Endothelial cell of umbilical vein (primary cell): ENCODE data around the gene APPL2.

ENCODE experiments used
- EZH2 ChIP-seq: IDR thresholded peaks from 2 replicates; pipeline ENCODE4 v1.6.1; 2012; ENCODE audit warnings: borderline replicate concordance, low read depth, mild to moderate bottlenecking, moderate library complexity, low read length, inconsistent platforms; ENCODE audit not compliant: severe bottlenecking
- FOS ChIP-seq: IDR thresholded peaks from 2 replicates; pipeline ENCODE4 v1.6.1; 2011; ENCODE audit warnings: mild to moderate bottlenecking, low read length, moderate library complexity, borderline replicate concordance; ENCODE audit not compliant: insufficient read depth
- GATA2 ChIP-seq: IDR thresholded peaks from 2 replicates; pipeline ENCODE4 v1.7.0; 2011; ENCODE audit warnings: low read depth, mild to moderate bottlenecking, moderate library complexity, mixed read lengths, low read length; ENCODE audit not compliant: insufficient read length, insufficient read depth
- JUN ChIP-seq: IDR thresholded peaks from 2 replicates; pipeline ENCODE4 v1.6.1; 2011; ENCODE audit warnings: borderline replicate concordance, low read depth; ENCODE audit not compliant: insufficient read length, insufficient read depth
- MYC ChIP-seq: IDR thresholded peaks from one replicate; pipeline ENCODE4 v1.6.1; 2011; ENCODE audit warnings: mild to moderate bottlenecking, low read depth, low read length
- POLR2A ChIP-seq: IDR thresholded peaks from 2 replicates; pipeline ENCODE4 v1.6.1; 2012; ENCODE audit warnings: low read depth, mild to moderate bottlenecking, control low read depth, low read length
- POLR2AphosphoS5 ChIP-seq: IDR thresholded peaks from 2 replicates; pipeline ENCODE4 v1.6.1; 2012; ENCODE audit warnings: low read depth, mild to moderate bottlenecking, control low read depth, low read length, moderate library complexity; ENCODE audit not compliant: insufficient read depth
- TF ChIP-seq, protein P1 (sequence below), 2 donors: IDR thresholded peaks; 1 replicate in 1 of 2; 2 replicates in 1 of 2; pipeline ENCODE4 v1.5.1; 2011; ENCODE audit warnings: low read length in 2 of 2, mild to moderate bottlenecking in 2 of 2, moderate library complexity in 2 of 2, control low read depth in 1 of 2, inconsistent platforms in 1 of 2, low read depth in 1 of 2; ENCODE audit not compliant: insufficient read depth in 1 of 2; ENCODE audit errors: extremely low read depth in 1 of 2
- TF ChIP-seq, protein P2 (sequence below): IDR thresholded peaks from 2 replicates; pipeline ENCODE4 v1.6.1; 2011; ENCODE audit not compliant: insufficient read depth, insufficient read length

DNA sequence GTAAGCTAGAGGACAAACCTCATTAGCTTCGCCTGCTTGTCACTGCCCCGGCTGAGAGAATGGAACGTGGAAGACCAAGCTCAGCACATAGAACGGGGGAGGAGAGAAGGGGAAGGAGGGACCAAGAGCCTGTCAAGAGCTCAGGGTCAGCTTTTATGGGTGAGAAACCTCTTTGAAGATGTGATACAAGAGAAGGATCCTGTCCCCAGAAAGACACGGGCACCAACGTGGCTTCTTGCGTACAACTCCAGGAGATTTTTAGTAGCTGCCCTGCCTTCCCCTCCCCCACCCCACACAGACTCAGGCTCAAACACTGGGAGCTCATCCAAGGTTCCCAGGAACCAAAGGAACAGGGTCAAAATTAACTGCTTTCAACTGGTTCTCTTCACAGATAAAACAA, 34.7 kb downstream of the APPL2 start:
- no peak for TF ChIP-seq JUN
- TF ChIP-seq, protein P1, sequence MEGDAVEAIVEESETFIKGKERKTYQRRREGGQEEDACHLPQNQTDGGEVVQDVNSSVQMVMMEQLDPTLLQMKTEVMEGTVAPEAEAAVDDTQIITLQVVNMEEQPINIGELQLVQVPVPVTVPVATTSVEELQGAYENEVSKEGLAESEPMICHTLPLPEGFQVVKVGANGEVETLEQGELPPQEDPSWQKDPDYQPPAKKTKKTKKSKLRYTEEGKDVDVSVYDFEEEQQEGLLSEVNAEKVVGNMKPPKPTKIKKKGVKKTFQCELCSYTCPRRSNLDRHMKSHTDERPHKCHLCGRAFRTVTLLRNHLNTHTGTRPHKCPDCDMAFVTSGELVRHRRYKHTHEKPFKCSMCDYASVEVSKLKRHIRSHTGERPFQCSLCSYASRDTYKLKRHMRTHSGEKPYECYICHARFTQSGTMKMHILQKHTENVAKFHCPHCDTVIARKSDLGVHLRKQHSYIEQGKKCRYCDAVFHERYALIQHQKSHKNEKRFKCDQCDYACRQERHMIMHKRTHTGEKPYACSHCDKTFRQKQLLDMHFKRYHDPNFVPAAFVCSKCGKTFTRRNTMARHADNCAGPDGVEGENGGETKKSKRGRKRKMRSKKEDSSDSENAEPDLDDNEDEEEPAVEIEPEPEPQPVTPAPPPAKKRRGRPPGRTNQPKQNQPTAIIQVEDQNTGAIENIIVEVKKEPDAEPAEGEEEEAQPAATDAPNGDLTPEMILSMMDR (IDR thresholded peaks at IDR 0.05; ENCODE audit: extremely low read depth in 1 of 2, insufficient read depth in 1 of 2, low read depth in 1 of 2, low read length in 2 of 2) = no peak
- TF ChIP-seq POLR2A = no peak
- no peak for TF ChIP-seq EZH2
- TF ChIP-seq POLR2AphosphoS5 = no peak
- TF ChIP-seq, protein P2, sequence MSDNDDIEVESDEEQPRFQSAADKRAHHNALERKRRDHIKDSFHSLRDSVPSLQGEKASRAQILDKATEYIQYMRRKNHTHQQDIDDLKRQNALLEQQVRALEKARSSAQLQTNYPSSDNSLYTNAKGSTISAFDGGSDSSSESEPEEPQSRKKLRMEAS = no peak
- no peak for TF ChIP-seq FOS
- TF ChIP-seq GATA2 = no peak
- TF ChIP-seq MYC = no peak
